HG03442 (cell line): Measurements from ENCODE around the gene DCTPP1.

Experiments
- ATAC-seq: cut with Tn5 transposase; IDR thresholded peaks from one replicate; pipeline ENCODE4 v1.9.1; 2021; ENCODE audit warnings: mild to moderate bottlenecking, moderate library complexity; ENCODE audit not compliant: unreplicated experiment

DCTPP1 gene

DNA sequence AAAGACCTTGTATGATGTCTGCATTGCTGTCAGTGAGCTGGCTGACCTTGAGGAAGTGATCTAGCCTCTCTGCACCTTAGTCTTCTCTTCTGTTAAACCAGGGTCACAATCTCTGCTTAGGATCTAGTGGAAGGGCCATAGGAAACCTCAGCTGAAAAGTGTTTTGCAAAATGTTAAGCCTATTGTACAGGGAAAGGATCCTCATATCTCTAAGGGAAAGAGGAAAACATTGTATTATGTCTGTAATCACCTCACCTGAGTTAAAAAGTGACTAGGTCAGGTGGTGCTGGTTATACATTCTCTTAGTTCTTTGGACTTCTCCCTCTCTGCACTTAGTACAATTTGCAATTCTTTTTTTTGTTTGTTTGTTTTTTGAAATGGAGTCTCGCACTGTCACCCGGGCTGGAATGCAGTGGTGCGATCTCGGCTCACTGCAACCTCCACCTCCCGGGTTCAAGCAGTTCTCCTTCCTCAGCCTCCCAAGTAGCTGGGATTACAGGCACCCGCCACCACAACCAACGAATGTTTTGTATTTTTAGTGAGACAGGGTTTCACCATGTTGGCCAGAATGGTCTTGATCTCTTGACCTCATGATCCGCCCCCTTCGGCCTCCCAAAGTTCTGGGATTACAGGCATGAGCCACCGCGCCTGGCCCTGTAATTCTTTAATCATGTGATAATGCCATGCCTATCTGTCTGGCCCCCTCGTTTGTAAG, 17.8 kb upstream of the DCTPP1 start:
- ATAC-seq: no peak

DNA sequence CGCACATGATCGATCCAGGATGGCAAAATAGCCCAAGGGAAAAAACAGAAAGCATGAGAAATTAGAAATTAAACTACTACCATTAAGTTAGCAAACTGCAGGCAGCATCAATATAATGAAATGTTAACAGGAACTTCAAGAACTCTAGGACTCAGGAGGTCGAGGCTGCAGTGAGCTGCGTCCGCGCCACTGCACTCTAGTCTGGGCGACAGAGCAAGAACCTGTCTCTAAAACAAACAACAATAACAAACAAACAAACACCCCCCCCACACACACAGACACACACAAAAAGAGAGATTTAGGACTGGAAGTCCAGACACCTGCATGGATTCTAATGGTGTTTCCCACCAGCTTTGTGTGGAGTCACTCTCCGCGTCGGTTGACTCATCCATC, 16.4 kb upstream of the DCTPP1 start:
- no peak for ATAC-seq

GRCh38 chr16:30445408-30446202, 15.8 kb upstream of the DCTPP1 start, which contains the start of gene SEPHS2:
Gene SEPHS2 (minus strand): TSS chr16:30445874. CDS start chr16:30445727, 147 bp downstream.
- ATAC-seq: peak; percentile 85

- ATAC-seq: peak; percentile 15
Observed at GRCh38 chr16:30445149-30445407, 15.2 kb upstream of the DCTPP1 start.

GRCh38 chr16:30444231-30445148, 14.7 kb upstream of the DCTPP1 start:
- no peak for ATAC-seq

- ATAC-seq: no peak
Observed at GRCh38 chr16:30443631-30444030, 13.8 kb upstream of the DCTPP1 start.

DNA sequence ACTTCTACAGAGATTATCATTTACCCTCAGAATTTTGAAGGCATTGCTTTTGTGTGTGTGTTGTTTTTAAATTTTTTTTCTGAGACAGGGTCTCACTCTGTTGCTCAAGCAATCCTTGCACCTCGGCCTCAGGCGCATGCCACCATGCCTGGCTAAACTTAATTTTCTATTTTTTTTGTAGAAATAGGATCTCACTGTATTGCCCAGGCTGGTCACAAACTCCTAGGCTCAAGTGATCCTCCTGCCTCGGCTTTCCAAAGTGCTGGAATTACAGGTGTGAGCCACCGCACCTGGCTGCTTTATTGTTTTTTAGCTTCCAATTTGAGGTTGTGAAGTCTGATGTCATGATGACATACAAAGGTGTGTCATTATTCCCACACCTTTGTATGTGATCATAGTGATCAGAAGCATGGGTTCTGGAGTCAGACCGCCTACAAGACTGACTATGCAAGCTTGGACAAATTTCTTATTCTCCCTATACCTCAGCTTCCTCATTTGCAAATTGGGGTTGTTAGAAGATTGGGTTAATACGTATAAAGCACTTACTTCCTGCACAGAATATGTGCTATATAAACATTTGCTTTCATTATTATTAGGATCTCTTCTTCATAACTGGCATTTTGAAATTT, 10.0 kb upstream of the DCTPP1 start:
- no peak for ATAC-seq

DNA sequence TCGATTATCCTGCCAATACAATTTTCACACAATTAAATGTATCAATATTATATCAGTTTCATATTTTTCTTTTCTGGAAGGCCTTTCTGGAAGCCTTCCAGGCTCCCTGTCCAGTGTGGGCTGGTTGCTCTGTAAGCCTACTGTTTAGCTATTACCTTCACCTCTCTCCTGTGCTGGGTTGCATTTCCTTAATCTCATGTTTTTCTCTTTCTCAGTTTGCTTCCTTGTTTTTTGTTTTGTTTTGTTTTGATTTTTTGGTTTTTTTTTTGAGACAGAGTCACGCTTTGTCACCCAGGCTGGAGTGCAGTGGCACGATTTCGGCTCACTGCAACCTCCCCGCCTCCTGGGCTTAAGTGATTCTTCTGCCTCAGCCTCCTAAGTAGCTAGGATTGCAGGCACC, 9.0 kb upstream of the DCTPP1 start:
- no peak for ATAC-seq

- ATAC-seq: no peak
Observed at GRCh38 chr16:30437511-30438046, 7.7 kb upstream of the DCTPP1 start.

GRCh38 chr16:30434852-30435251, 5.0 kb upstream of the DCTPP1 start:
- no peak for ATAC-seq

DNA sequence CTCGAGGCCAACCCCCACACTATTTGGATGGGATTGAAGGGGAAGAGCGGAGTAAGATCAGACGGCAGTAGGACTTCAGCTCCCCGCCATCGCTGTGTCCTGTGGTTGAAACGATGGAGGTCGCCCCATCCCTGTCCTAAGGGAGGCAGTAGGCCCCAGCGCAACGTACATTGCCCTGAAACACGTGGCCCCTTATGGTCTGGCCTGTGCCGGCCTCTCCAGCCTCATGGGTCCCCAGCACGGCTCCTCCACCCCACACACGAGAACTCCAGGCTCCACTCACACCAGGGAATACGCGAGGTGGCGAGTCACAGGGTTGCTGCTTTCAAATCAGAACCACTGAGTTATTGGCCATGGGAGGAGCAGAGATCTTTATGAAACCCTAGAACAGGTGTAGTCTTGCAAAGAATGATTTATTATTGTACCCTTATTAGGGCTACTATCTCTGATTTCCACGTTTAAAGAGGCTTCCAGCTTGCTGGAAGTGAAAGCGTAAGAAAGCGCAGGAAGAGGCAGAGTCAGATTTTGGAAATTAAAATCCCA, 669 bp upstream of the DCTPP1 start:
- ATAC-seq: no peak

DNA sequence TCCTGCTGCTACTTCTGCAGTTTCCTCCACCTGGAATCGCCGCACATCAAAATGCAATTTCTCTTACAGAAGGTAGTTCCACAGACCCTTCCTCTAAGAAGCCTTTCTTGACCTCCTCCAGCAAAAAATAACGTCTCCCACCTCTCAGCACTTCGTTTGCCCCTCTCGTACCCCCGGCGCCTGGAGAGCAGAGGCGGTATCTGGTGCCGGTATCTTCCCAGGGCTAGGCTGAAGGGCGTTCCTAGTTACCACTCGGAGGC, 482 bp downstream of the DCTPP1 start:
- no peak for ATAC-seq

GRCh38 chr16:30428055-30428454, 1.8 kb downstream of the DCTPP1 start:
- ATAC-seq: no peak

DNA sequence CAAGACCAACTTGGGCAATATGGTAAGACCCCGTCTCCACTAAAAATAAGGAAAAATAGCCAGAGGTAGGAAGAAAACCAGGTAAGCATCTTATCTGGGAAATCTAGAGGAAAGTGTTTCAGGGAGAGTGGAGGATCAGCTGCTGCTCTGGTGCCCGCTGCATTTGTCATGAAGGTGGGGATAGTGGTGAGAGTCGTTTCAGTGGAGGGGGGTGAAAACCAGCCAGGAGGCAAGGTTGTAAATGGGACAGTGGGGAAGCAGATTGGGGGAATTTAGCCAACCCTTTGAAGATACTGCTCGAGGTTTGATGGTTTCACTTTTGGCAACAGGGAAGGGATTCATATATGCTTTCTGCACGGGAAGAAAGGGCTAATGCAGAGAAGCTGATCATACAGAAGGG, 8.8 kb downstream of the DCTPP1 start:
- no peak for ATAC-seq

GRCh38 chr16:30418350-30419181, 11.3 kb downstream of the DCTPP1 start:
- ATAC-seq: no peak

DNA sequence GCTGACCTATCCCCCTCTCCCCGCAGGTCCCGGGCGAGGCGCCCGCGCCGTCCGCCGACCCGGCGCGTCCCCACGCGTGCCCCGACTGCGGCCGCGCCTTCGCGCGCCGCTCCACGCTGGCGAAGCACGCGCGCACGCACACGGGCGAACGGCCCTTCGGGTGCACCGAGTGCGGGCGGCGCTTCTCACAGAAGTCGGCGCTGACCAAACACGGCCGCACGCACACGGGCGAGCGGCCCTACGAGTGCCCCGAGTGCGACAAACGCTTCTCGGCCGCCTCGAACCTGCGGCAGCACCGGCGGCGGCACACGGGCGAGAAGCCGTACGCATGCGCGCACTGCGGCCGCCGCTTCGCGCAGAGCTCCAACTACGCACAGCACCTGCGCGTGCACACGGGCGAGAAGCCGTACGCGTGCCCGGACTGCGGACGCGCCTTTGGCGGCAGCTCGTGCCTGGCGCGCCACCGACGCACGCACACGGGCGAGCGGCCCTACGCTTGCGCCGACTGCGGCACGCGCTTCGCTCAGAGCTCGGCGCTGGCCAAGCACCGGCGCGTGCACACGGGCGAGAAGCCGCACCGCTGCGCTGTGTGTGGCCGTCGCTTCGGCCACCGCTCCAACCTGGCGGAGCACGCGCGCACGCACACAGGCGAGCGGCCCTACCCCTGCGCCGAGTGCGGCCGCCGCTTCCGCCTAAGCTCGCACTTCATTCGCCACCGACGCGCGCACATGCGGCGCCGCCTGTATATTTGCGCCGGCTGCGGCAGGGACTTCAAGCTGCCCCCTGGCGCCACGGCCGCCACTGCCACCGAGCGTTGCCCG, 12.1 kb downstream of the DCTPP1 start:
- peak; percentile 80 for ATAC-seq

GRCh38 chr16:30416624-30417528, 13.0 kb downstream of the DCTPP1 start:
- no peak for ATAC-seq

DNA sequence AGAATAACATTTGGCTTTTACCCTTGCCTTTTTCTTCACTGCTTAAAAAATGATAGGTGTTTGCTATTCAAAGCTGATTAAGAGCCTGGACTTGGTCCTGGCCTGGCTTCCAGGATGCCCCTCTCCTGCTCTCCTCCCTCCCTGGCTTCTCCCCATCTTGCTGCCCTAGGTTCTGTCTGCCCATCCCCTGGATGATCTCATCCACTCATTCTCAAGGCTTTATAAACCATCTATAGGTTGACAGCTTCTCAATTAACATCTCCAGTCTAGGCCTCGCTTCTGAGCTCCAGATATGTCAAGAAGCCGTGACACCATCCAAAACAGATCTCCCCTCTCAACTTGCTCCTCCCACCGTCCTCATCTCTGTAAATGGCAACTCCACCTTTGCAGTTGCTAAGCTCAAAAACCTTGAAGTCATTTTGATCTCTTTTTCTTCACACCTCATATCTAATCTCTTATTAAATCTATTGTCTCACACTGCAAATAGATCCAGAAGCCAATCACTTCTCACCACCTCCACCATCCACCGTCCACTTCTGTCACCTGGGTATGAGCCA, 13.7 kb downstream of the DCTPP1 start:
- no peak for ATAC-seq
